IPS-15b (cell line): ENCODE results near the gene NKX2-4.

Experiments
- H3K27me3 ChIP-seq: one replicate; pipeline ENCODE4 v1.6.1; 2013; ENCODE audit warnings: low read length; ENCODE audit not compliant: control insufficient read depth, insufficient read depth
- H3K36me3 ChIP-seq: one replicate; pipeline ENCODE4 v1.6.1; 2013; ENCODE audit warnings: low read length; ENCODE audit not compliant: control insufficient read depth, insufficient read depth
- H3K4me1 ChIP-seq: one replicate; pipeline ENCODE4 v1.6.1; 2013; ENCODE audit warnings: mild to moderate bottlenecking, low read length; ENCODE audit not compliant: control insufficient read depth, insufficient read depth
- H3K4me3 ChIP-seq: one replicate; pipeline ENCODE4 v1.5.1; 2013; ENCODE audit warnings: low read depth, low read length
- H3K9ac ChIP-seq: one replicate; pipeline ENCODE4 v1.6.1; 2013; ENCODE audit warnings: low read depth, mild to moderate bottlenecking, low read length
- H3K9me3 ChIP-seq: one replicate; pipeline ENCODE4 v1.6.1; 2013; ENCODE audit warnings: mild to moderate bottlenecking, low read length; ENCODE audit not compliant: control insufficient read depth, insufficient read depth

The NKX2-4 gene

DNA sequence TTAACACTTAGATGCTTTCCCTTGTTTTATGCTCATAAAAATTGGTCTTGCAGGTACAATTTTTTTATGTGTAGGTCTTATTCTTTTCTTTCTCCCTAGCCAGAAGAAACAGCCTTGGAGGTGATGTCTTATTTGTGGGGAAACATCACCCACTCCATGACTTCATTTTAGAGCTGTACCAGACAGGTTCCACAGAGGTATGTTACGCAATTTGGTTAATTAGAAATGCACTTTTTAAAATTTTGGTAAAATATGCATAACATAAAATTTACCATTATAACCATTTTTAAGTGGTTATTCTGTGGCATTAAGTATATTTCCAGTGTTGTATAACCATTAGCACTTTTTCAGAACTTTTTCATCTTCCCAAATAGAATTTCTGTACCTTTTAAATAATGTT, 41.3 kb downstream of the NKX2-4 start:
- H3K9ac ChIP-seq: no peak overlapping the region
- no peaks in the 10 kb centered on the region for H3K4me1 ChIP-seq
- no peaks in the 10 kb centered on the region for H3K9me3 ChIP-seq
- no peaks in the 10 kb centered on the region for H3K27me3 ChIP-seq
- H3K4me3 ChIP-seq: no peak overlapping the region
- peaks cover 4% of the 10 kb centered on the region for H3K36me3 ChIP-seq

DNA sequence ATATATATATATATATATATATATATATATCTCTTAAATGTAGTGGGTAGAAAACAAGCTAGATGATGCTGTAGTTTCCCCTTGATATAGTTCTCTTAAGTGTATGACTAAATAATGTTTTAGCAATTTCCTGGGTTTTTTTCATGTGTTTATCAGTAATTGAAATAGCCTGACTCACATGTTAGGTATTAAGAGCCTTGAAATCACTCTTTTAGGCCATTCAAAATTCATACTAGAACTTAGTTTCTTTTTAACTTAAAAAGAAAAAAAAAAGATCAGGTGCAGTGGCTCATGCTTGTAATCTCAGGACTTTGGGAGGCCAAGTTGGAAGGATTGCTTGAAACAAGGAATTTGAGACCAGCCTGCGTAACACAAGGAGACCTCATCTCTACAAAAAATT, 44.1 kb downstream of the NKX2-4 start:
- no peak overlapping the region for H3K4me3 ChIP-seq
- no peaks in the 10 kb centered on the region for H3K27me3 ChIP-seq
- H3K4me1 ChIP-seq: no peaks in the 10 kb centered on the region
- no peaks in the 10 kb centered on the region for H3K9me3 ChIP-seq
- H3K9ac ChIP-seq: no peak overlapping the region
- H3K36me3 ChIP-seq: peaks cover 4% of the 10 kb centered on the region

DNA sequence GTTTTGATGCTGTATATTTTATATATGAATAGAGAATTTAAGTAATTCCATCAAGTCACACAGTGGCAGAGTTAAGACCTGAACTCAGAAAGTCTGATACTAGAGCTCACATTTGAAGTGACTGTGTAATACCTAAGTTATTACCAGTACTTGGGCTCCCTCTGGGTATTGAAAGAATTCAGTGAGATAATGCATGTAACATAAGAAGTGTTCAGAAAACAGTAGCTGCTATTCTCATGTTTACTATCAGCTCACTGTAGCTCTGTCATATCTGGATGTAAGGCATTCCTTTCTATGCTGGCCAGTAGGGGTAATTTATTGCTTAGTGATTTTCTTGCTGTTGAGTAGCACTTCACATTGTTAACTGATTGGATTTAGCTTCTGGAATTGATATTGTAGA, 44.6 kb downstream of the NKX2-4 start:
- peaks cover 2% of the 10 kb centered on the region for H3K36me3 ChIP-seq

More for the DNA sequence above, 44.6 kb downstream of the NKX2-4 start:
- Histone ChIP-seq H3K9me3 (no peaks in the 10 kb centered on the region), H3K27me3 (no peaks in the 10 kb centered on the region), H3K4me3 (no peak overlapping the region), H3K4me1 (no peaks in the 10 kb centered on the region), H3K9ac (no peak overlapping the region)
